ENCODE data around the gene ABTB2.

- TF ChIP-seq HDAC2 (IDR thresholded peaks at IDR 0.05; ENCODE audit: borderline replicate concordance in 1 of 2, low read depth in 2 of 2, low read length in 2 of 2) (no peak), SRF (IDR thresholded peaks at IDR 0.05; ENCODE audit: low read depth, low read length) (no peak), POU5F1 (IDR thresholded peaks at IDR 0.05; ENCODE audit: low read depth, low read length) (no peak), YY1 (IDR thresholded peaks at IDR 0.05; ENCODE audit: low read depth, low read length) (no peak), CTCF (IDR thresholded peaks at IDR 0.05; ENCODE audit: control extremely low read depth in 1 of 3, insufficient read depth in 1 of 3, low read depth in 1 of 3, low read length in 3 of 3) (no peak), SUZ12 (IDR thresholded peaks at IDR 0.05; ENCODE audit: low read length) (no peak), CEBPB (IDR thresholded peaks at IDR 0.05; ENCODE audit: low read depth, low read length) (no peak), TAF7 (optimal IDR thresholded peaks at IDR 0.05; ENCODE audit: borderline replicate concordance, low read depth, low read length) (no peak), SIN3A (conservative IDR thresholded peaks at IDR 0.05 in 1 of 2, IDR thresholded peaks at IDR 0.05 in 1 of 2; ENCODE audit: low read depth in 1 of 2, low read length in 2 of 2) (no peak), JUN (IDR thresholded peaks at IDR 0.05; ENCODE audit: low read depth, low read length) (no peak), POLR2AphosphoS5 (IDR thresholded peaks at IDR 0.05; ENCODE audit: low read depth, low read length) (no peak)
Observed at GRCh38 chr11:34181251-34181650, 176.6 kb downstream of the ABTB2 start.
